ENCODE results near the gene DNAJC11.
"Not testable (repeated sequence)": the region's sequence is repeated elsewhere in the genome, so short reads cannot be mapped to it uniquely, and the experiment has no call there.

The DNAJC11 gene

DNA sequence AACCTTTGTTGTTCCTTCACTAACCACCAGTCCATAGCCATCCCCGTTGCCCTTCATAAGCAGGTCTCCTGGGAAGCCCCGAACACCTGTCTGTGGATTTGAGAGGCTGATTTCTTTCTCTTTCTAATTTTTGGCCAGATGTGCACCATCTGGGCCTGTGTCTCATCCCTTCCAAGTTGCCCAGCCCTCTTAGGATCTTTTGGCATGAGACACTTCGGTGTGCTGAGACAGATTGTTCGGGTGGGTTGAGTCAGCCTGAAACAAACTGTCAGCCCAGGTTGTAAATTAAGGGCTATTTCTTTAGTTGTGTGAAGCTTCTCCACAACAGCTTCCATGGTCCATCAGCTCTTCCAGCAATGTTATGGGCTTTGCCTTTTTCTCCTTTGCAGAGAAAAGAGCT is 1.4 kb upstream of the DNAJC11 start:
- Histone ChIP-seq H4K20me1 (ENCODE audit: insufficient read depth, low read length) (peaks cover 27% of the 10 kb centered on the region; the same call in 1 of the 2 replicates), H3K27ac (ENCODE audit: low read length) (no peak overlapping the region), H3K9ac (ENCODE audit: low read depth, low read length) (no peak overlapping the region), H3K4me2 (ENCODE audit: insufficient read depth, low read length) (no peak overlapping the region), H3K4me1 (ENCODE audit: insufficient read depth, low read length) (peaks cover 31% of the 10 kb centered on the region), H3K36me3 (ENCODE audit: insufficient read depth, low read length) (peaks cover 14% of the 10 kb centered on the region), H3K4me3 (ENCODE audit: low read depth in 1 of 2, low read length in 2 of 2) (no peak overlapping the region), H3K9me3 (ENCODE audit: insufficient read depth, low read length, severe bottlenecking) (no peaks in the 10 kb centered on the region), H3K27me3 (ENCODE audit: insufficient read depth, low read length, poor library complexity) (no peaks in the 10 kb centered on the region), H2AFZ (ENCODE audit: low read depth, low read length) (peak overlapping the region; percentile 90), H3K79me2 (ENCODE audit: insufficient read depth, low read length) (peaks cover 36% of the 10 kb centered on the region)
- ATAC-seq (ENCODE audit: insufficient read depth, low read depth) (no peak), DNase-seq (no peak)
- no peak for TF ChIP-seq EZH2 (IDR thresholded peaks at IDR 0.05; ENCODE audit: borderline replicate concordance, low read depth, low read length, severe bottlenecking)
- TF ChIP-seq, protein P1, sequence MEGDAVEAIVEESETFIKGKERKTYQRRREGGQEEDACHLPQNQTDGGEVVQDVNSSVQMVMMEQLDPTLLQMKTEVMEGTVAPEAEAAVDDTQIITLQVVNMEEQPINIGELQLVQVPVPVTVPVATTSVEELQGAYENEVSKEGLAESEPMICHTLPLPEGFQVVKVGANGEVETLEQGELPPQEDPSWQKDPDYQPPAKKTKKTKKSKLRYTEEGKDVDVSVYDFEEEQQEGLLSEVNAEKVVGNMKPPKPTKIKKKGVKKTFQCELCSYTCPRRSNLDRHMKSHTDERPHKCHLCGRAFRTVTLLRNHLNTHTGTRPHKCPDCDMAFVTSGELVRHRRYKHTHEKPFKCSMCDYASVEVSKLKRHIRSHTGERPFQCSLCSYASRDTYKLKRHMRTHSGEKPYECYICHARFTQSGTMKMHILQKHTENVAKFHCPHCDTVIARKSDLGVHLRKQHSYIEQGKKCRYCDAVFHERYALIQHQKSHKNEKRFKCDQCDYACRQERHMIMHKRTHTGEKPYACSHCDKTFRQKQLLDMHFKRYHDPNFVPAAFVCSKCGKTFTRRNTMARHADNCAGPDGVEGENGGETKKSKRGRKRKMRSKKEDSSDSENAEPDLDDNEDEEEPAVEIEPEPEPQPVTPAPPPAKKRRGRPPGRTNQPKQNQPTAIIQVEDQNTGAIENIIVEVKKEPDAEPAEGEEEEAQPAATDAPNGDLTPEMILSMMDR (IDR thresholded peaks at IDR 0.05; ENCODE audit: borderline replicate concordance, extremely low read depth, low read length, poor library complexity, severe bottlenecking), result no peak

DNA sequence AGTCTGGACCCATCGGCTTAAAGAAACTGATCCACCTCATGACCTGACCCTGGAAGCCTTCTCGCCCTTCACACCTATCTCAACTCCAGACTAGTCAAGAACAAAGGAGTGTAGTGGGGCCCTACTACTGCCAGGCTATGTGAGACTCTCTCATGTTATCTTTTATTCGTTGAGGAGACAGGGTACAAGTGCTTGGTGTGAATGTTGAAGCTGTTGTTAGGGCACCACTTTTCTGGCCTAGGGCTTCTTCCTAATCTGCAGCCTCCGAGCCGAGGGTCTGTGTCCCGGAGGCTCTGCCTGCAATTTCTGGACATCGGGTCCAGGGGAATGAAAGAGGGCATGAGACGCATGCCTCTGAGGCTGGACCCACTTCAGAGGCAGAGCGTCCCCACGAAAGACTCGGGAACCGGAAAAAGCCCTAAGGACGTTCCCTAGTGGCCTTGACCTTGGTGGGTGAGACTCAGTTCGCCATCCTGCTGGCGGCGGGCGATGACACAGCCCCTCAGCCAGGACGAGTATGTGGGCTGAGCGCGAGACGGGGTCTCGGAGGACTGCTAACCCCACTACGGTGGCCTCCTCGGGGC is 671 bp downstream of the DNAJC11 start:
- peaks cover 39% of the 10 kb centered on the region for H4K20me1 ChIP-seq (ENCODE audit: insufficient read depth, low read length)
- no peak for DNase-seq
- H3K27me3 ChIP-seq (ENCODE audit: insufficient read depth, low read length, poor library complexity), result no peaks in the 10 kb centered on the region
- H3K4me3 ChIP-seq (ENCODE audit: low read depth in 1 of 2, low read length in 2 of 2), result peak overlapping the region; percentile 98 to 99
- peak overlapping the region; percentile 90 for H3K9ac ChIP-seq (ENCODE audit: low read depth, low read length)
- peak overlapping the region; percentile 87 for H3K4me2 ChIP-seq (ENCODE audit: insufficient read depth, low read length)
- H3K79me2 ChIP-seq (ENCODE audit: insufficient read depth, low read length), result peaks cover 55% of the 10 kb centered on the region
- no peaks in the 10 kb centered on the region for H3K9me3 ChIP-seq (ENCODE audit: insufficient read depth, low read length, severe bottlenecking)
- H3K27ac ChIP-seq (ENCODE audit: low read length), result peak overlapping the region; percentile 89
- H3K4me1 ChIP-seq (ENCODE audit: insufficient read depth, low read length), result peaks cover 31% of the 10 kb centered on the region
- H2AFZ ChIP-seq (ENCODE audit: low read depth, low read length), result peak overlapping the region; percentile 85
- ATAC-seq (ENCODE audit: insufficient read depth, low read depth), result no peak; the same call in 2 of the 3 replicates
- H3K36me3 ChIP-seq (ENCODE audit: insufficient read depth, low read length), result peaks cover 14% of the 10 kb centered on the region
- TF ChIP-seq, protein P1 (IDR thresholded peaks at IDR 0.05; ENCODE audit: borderline replicate concordance, extremely low read depth, low read length, poor library complexity, severe bottlenecking), result no peak
- TF ChIP-seq EZH2 (IDR thresholded peaks at IDR 0.05; ENCODE audit: borderline replicate concordance, low read depth, low read length, severe bottlenecking), result no peak

DNA sequence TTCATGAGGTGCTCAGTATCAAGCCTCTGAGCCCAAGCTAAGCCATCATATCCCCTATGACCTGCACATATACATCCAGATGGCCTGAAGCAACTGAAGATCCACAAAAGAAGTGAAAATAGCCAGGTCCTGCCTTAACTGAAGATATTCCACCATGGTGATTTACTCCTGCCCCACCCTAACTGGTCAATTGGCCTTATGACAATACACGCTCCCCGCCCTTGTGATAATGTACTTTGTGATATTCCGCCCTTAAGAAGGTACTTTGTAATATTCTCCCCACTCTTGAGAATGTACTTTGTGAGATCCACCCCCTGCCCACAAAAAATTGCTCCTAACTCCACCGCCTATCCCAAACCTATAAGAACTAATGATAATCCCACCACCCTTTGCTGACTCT is 1.7 kb downstream of the DNAJC11 start:
- H4K20me1 ChIP-seq (ENCODE audit: insufficient read depth, low read length), result peaks cover 45% of the 10 kb centered on the region
- DNase-seq; H3K27ac ChIP-seq (ENCODE audit: low read length); H3K9me3 ChIP-seq (ENCODE audit: insufficient read depth, low read length, severe bottlenecking); H2AFZ ChIP-seq (ENCODE audit: low read depth, low read length); ATAC-seq (ENCODE audit: insufficient read depth, low read depth); H3K27me3 ChIP-seq (ENCODE audit: insufficient read depth, low read length, poor library complexity): not testable (repeated sequence)
- H3K4me2 ChIP-seq (ENCODE audit: insufficient read depth, low read length), result peak overlapping the region; percentile 87
- peaks cover 14% of the 10 kb centered on the region for H3K36me3 ChIP-seq (ENCODE audit: insufficient read depth, low read length)
- H3K79me2 ChIP-seq (ENCODE audit: insufficient read depth, low read length), result peaks cover 63% of the 10 kb centered on the region
- peak overlapping the region in 1 of 2 experiments; percentile 99; a peak in 3 of 4 replicates for H3K4me3 ChIP-seq (ENCODE audit: low read depth in 1 of 2, low read length in 2 of 2)
- peak overlapping the region; percentile 90; the same call in 1 of the 2 replicates for H3K9ac ChIP-seq (ENCODE audit: low read depth, low read length)
- peaks cover 31% of the 10 kb centered on the region for H3K4me1 ChIP-seq (ENCODE audit: insufficient read depth, low read length)

DNA sequence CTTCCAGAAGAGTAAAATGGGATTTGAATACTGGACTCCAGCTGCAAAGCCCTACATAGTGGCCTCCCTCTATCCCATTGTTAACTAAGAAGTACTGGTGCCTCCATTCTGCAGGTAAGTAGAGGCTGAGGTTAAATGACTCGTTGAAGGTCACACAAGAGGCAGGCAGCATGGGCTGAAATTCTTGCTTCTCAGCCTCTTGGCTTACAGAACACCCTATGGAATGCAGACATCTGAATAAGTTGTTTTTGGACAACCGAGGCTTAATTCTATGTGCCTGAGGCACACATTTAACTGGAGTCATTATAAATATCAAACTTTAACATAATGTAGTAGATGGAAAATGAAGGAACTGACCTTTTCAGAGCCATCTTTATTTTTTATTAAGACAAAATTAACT is 5.7 kb downstream of the DNAJC11 start:
- Histone ChIP-seq H3K9ac (ENCODE audit: low read depth, low read length) (no peak overlapping the region), H3K79me2 (ENCODE audit: insufficient read depth, low read length) (peaks cover 86% of the 10 kb centered on the region), H3K4me3 (ENCODE audit: low read depth in 1 of 2, low read length in 2 of 2) (no peak overlapping the region)

More for the DNA sequence above, 5.7 kb downstream of the DNAJC11 start:
- H3K4me2 ChIP-seq (ENCODE audit: insufficient read depth, low read length), result no peak overlapping the region
- peaks cover 57% of the 10 kb centered on the region for H4K20me1 ChIP-seq (ENCODE audit: insufficient read depth, low read length)
- H3K27ac ChIP-seq (ENCODE audit: low read length), result no peak overlapping the region
- H3K27me3 ChIP-seq (ENCODE audit: insufficient read depth, low read length, poor library complexity), result no peaks in the 10 kb centered on the region
- TF ChIP-seq, protein P1 (IDR thresholded peaks at IDR 0.05; ENCODE audit: borderline replicate concordance, extremely low read depth, low read length, poor library complexity, severe bottlenecking), result no peak
- no peak for TF ChIP-seq EZH2 (IDR thresholded peaks at IDR 0.05; ENCODE audit: borderline replicate concordance, low read depth, low read length, severe bottlenecking)
- DNase-seq, result no peak
- H2AFZ ChIP-seq (ENCODE audit: low read depth, low read length), result no peak overlapping the region
- H3K4me1 ChIP-seq (ENCODE audit: insufficient read depth, low read length), result peaks cover 20% of the 10 kb centered on the region
- no peak for ATAC-seq (ENCODE audit: insufficient read depth, low read depth)
- peaks cover 14% of the 10 kb centered on the region for H3K36me3 ChIP-seq (ENCODE audit: insufficient read depth, low read length)
- no peaks in the 10 kb centered on the region for H3K9me3 ChIP-seq (ENCODE audit: insufficient read depth, low read length, severe bottlenecking)
